Lower leg skin (tissue), 3 donors: ENCODE results near the gene D2HGDH.

Source experiments
- POLR2A ChIP-seq, 2 donors: fragments of 450-650 bp; IDR thresholded peaks; one replicate each; pipeline ENCODE4 v1.6.1; 2016 to 2017; ENCODE audit warnings: antibody characterized with exemption in 2 of 2, mild to moderate bottlenecking in 1 of 2, moderate library complexity in 1 of 2
- TF ChIP-seq, protein P1 (sequence below), 3 donors: fragments of 450-650 bp; IDR thresholded peaks; one replicate each; pipeline ENCODE4 v1.5.1; 2016; ENCODE audit warnings: antibody characterized with exemption in 3 of 3, mild to moderate bottlenecking in 3 of 3, moderate library complexity in 2 of 3

DNA sequence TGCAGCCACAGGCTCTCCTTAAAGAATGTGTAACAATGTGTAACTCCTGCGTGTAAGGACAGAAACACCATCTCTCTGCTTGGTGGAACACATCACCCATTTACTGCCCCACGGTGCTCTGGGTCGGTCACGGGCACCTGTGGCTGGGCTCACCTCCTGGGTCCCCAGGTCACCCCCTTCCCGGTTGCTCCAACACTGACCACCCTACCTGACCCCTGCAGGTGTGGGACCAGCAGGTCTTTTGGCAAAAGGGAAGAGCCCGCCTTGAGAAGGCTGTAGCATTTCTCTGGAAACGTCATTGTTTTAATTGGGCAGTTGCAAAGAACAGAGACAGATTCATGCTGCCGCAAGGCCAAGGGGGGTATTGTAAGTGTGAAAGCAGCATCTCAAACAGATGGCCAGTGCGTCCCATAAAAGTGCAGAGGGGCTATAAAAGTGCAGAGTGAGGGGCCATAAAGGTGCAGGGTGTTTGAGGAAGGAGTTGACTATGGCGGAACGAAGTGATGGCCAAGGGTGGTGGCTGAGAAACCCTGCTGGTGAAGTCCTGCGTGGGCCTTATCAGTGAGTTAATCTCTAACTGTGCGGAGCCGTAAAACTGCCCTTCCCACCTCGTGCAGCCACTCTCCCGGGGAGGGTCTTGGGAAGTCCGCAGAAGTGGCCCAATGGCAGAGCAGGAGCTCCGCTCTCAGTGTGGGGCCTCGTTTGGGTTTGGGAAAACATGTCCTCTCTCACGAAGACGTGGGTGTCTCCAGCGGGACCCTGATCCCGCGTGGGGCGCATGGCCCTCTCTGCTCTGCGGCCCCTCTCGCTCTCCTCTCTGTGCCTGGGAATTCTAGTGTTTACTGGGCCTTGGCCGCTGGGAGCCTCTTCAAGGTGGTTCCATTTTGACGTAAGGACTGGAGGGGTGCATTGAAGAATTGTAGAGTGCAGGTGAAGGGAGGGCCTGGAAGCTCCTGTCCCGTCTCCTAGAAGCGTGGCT, 60.9 kb downstream of the D2HGDH start:
- TF ChIP-seq, protein P1, sequence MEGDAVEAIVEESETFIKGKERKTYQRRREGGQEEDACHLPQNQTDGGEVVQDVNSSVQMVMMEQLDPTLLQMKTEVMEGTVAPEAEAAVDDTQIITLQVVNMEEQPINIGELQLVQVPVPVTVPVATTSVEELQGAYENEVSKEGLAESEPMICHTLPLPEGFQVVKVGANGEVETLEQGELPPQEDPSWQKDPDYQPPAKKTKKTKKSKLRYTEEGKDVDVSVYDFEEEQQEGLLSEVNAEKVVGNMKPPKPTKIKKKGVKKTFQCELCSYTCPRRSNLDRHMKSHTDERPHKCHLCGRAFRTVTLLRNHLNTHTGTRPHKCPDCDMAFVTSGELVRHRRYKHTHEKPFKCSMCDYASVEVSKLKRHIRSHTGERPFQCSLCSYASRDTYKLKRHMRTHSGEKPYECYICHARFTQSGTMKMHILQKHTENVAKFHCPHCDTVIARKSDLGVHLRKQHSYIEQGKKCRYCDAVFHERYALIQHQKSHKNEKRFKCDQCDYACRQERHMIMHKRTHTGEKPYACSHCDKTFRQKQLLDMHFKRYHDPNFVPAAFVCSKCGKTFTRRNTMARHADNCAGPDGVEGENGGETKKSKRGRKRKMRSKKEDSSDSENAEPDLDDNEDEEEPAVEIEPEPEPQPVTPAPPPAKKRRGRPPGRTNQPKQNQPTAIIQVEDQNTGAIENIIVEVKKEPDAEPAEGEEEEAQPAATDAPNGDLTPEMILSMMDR (IDR thresholded peaks at IDR 0.05): no peak
- no peak for TF ChIP-seq POLR2A (IDR thresholded peaks at IDR 0.05)
